Measurements from ENCODE around the gene SPRR2F. TPM values are rescaled to one million over a fixed set of nuclear protein-coding genes. Genes with fewer than 3 reads are reported as not detected.
"Not testable (repeated sequence)": the region's sequence is repeated elsewhere in the genome, so short reads cannot be mapped to it uniquely, and the experiment has no call there.

SPRR2F gene
- total RNA-seq, 2 experiments from 2014 or later, result not detected

GRCh38 chr1:153133743-153134142 lies 20.4 kb upstream of the SPRR2F start:
- Histone ChIP-seq H3K4me3 (ENCODE audit: low read depth, low read length, poor library complexity, severe bottlenecking) (no peak overlapping the region), H3K4me1 (ENCODE audit: insufficient read depth, low read length, poor library complexity, severe bottlenecking) (no peaks in the 10 kb centered on the region), H3K4me2 (ENCODE audit: low read length) (no peak overlapping the region), H3K36me3 (ENCODE audit: insufficient read depth, low read length) (no peaks in the 10 kb centered on the region), H3K9me2 (ENCODE audit: insufficient read depth, low read length) (no peaks in the 10 kb centered on the region; the same call in 1 of the 2 replicates), H4K20me1 (ENCODE audit: insufficient read depth, low read length) (no peaks in the 10 kb centered on the region), H3K9me3 (ENCODE audit: low read length) (no peaks in the 10 kb centered on the region), H2AFZ (ENCODE audit: low read length) (no peak overlapping the region), H3K79me2 (ENCODE audit: insufficient read depth, low read depth, low read length) (no peaks in the 10 kb centered on the region), H3K27ac (ENCODE audit: low read depth, low read length, poor library complexity, severe bottlenecking) (no peak overlapping the region)
- intact Hi-C loops (cut with micrococcal nuclease; ENCODE audit: unreplicated experiment), result no loop called here
- no peak for TF ChIP-seq CTCF (conservative IDR thresholded peaks at IDR 0.05; ENCODE audit: low read length)
- TF ChIP-seq EZH2phosphoT487 (IDR thresholded peaks at IDR 0.05; ENCODE audit: borderline replicate concordance, low read depth, low read length), result no peak
- BruUV-seq (replicated peaks), result no TSS peak
- CTCF ChIA-PET (ENCODE audit: unreplicated experiment), result no interaction called here
- DNase-seq (ENCODE audit: low spot score), result no peak
- POLR2A ChIA-PET, result no interaction called here

- H3K9me2 ChIP-seq (ENCODE audit: insufficient read depth, low read length), result no peaks in the 10 kb centered on the region; the same call in 1 of the 2 replicates
- BruUV-seq (replicated peaks), result no TSS peak
- no peak overlapping the region for H3K27ac ChIP-seq (ENCODE audit: low read depth, low read length, poor library complexity, severe bottlenecking)
- intact Hi-C loops (cut with micrococcal nuclease; ENCODE audit: unreplicated experiment), result no loop called here
- no peak for DNase-seq (ENCODE audit: low spot score)
- no peak overlapping the region for H3K4me2 ChIP-seq (ENCODE audit: low read length)
- no peaks in the 10 kb centered on the region for H3K4me1 ChIP-seq (ENCODE audit: insufficient read depth, low read length, poor library complexity, severe bottlenecking)
- ChIA-PET POLR2A (no interaction called here), CTCF (ENCODE audit: unreplicated experiment) (no interaction called here)
- no peak for TF ChIP-seq EZH2phosphoT487 (IDR thresholded peaks at IDR 0.05; ENCODE audit: borderline replicate concordance, low read depth, low read length)
- TF ChIP-seq CTCF (conservative IDR thresholded peaks at IDR 0.05; ENCODE audit: low read length), result no peak
- no peak overlapping the region for H2AFZ ChIP-seq (ENCODE audit: low read length)
- no peaks in the 10 kb centered on the region for H3K36me3 ChIP-seq (ENCODE audit: insufficient read depth, low read length)
- H3K9me3 ChIP-seq (ENCODE audit: low read length), result no peaks in the 10 kb centered on the region
- H3K4me3 ChIP-seq (ENCODE audit: low read depth, low read length, poor library complexity, severe bottlenecking), result no peak overlapping the region
- no peaks in the 10 kb centered on the region for H4K20me1 ChIP-seq (ENCODE audit: insufficient read depth, low read length)
- H3K79me2 ChIP-seq (ENCODE audit: insufficient read depth, low read depth, low read length), result no peaks in the 10 kb centered on the region
These were observed 20.0 kb upstream of the SPRR2F start for GRCh38 chr1:153133267-153133666.

GRCh38 chr1:153128688-153129087 lies 15.4 kb upstream of the SPRR2F start:
- H3K4me1 ChIP-seq (ENCODE audit: insufficient read depth, low read length, poor library complexity, severe bottlenecking); intact Hi-C loops (cut with micrococcal nuclease; ENCODE audit: unreplicated experiment); H3K79me2 ChIP-seq (ENCODE audit: insufficient read depth, low read depth, low read length); H3K27ac ChIP-seq (ENCODE audit: low read depth, low read length, poor library complexity, severe bottlenecking); H2AFZ ChIP-seq (ENCODE audit: low read length); H3K9me2 ChIP-seq (ENCODE audit: insufficient read depth, low read length); CTCF ChIA-PET (ENCODE audit: unreplicated experiment); H3K36me3 ChIP-seq (ENCODE audit: insufficient read depth, low read length); DNase-seq (ENCODE audit: low spot score); POLR2A ChIA-PET; H3K4me2 ChIP-seq (ENCODE audit: low read length); H4K20me1 ChIP-seq (ENCODE audit: insufficient read depth, low read length); H3K9me3 ChIP-seq (ENCODE audit: low read length); BruUV-seq (replicated peaks); H3K4me3 ChIP-seq (ENCODE audit: low read depth, low read length, poor library complexity, severe bottlenecking): not testable (repeated sequence)

Measured in OCI-LY7 (cell line).